GM23338 (cell line): ENCODE data around the gene SLC1A4. TPM values are rescaled to one million over a fixed set of nuclear protein-coding genes. Genes with fewer than 3 reads are reported as not detected.
A peak's percentile ranks its signal among the peaks of the same experiment; 100 is the strongest.

Source experiments
- ATAC-seq: fragments of 200-7000 bp; cut with Tn5 transposase; 3 replicates; pipeline ENCODE4 v1.9.1; 2020
- DNase-seq: peaks from one replicate; pipeline ENCODE4 v3.0.0-alpha.2; 2015; ENCODE audit warnings: low spot score
- H2AFZ ChIP-seq: fragments of 200-600 bp; sonication (generic); 2 replicates; pipeline ENCODE4 v1.8.0; 2016; ENCODE audit warnings: antibody characterized with exemption, mild to moderate bottlenecking, moderate library complexity
- H3F3A ChIP-seq: fragments of 200-600 bp; sonication (generic); replicated peaks from 2 replicates; pipeline ENCODE4 v1.8.0; 2017; ENCODE audit warnings: antibody characterized with exemption, mixed run types, low read depth
- H3K27ac ChIP-seq: fragments of 200-600 bp; sonication (generic); 2 replicates; pipeline ENCODE4 v1.6.1; 2016; ENCODE audit warnings: low read depth
- H3K27me3 ChIP-seq: fragments of 200-600 bp; sonication (generic); 2 replicates; pipeline ENCODE4 v1.8.0; 2016; ENCODE audit warnings: mild to moderate bottlenecking, mixed run types, moderate library complexity; ENCODE audit not compliant: insufficient read depth
- H3K36me3 ChIP-seq: fragments of 200-600 bp; sonication (generic); 2 replicates; pipeline ENCODE4 v1.8.0; 2016; ENCODE audit warnings: mild to moderate bottlenecking; ENCODE audit not compliant: insufficient read depth
- H3K4me1 ChIP-seq: fragments of 200-600 bp; sonication (generic); 2 replicates; pipeline ENCODE4 v1.8.0; 2016; ENCODE audit warnings: mild to moderate bottlenecking, moderate library complexity; ENCODE audit not compliant: insufficient read depth
- H3K4me2 ChIP-seq: fragments of 200-600 bp; sonication (generic); 2 replicates; pipeline ENCODE4 v1.7.1; 2017; ENCODE audit warnings: mixed run types
- H3K4me3 ChIP-seq: fragments of 200-600 bp; sonication (generic); 2 replicates; pipeline ENCODE4 v1.6.1; 2016; ENCODE audit warnings: mixed run types
- H3K79me2 ChIP-seq: fragments of 200-600 bp; sonication (generic); replicated peaks from 2 replicates; pipeline ENCODE4 v1.8.0; 2017; ENCODE audit warnings: mild to moderate bottlenecking; ENCODE audit not compliant: insufficient read depth
- H3K9me2 ChIP-seq: fragments of 200-600 bp; sonication (generic); 2 replicates; pipeline ENCODE4 v1.8.0; 2017; ENCODE audit not compliant: insufficient read depth
- H4K20me1 ChIP-seq: fragments of 200-600 bp; sonication (generic); replicated peaks from 2 replicates; pipeline ENCODE4 v1.8.0; 2017; ENCODE audit warnings: mild to moderate bottlenecking; ENCODE audit not compliant: insufficient read depth
- H3K27ac Mint-ChIP-seq: 2 replicates; pipeline ENCODE4 v1.8.0; 2020; ENCODE audit warnings: inconsistent platforms, mild to moderate bottlenecking, moderate library complexity, mixed read lengths
- H3K27me3 Mint-ChIP-seq: 3 replicates; pipeline ENCODE4 v1.8.0; 2022; ENCODE audit warnings: low read depth, mild to moderate bottlenecking, moderate library complexity, mixed read lengths, inconsistent platforms; ENCODE audit not compliant: insufficient read depth, poor library complexity
- H3K36me3 Mint-ChIP-seq: 3 replicates; pipeline ENCODE4 v1.8.0; 2021; ENCODE audit warnings: low read depth, mild to moderate bottlenecking, inconsistent platforms, moderate library complexity, mixed read lengths
- H3K4me1 Mint-ChIP-seq: 3 replicates; pipeline ENCODE4 v1.8.0; 2020; ENCODE audit warnings: mild to moderate bottlenecking, inconsistent platforms, mixed read lengths
- H3K4me3 Mint-ChIP-seq: 3 replicates; pipeline ENCODE4 v1.8.0; 2021; ENCODE audit warnings: moderate library complexity, mild to moderate bottlenecking, inconsistent platforms, mixed read lengths
- H3K9me3 Mint-ChIP-seq: 3 replicates; pipeline ENCODE4 v1.8.0; 2020; ENCODE audit warnings: moderate library complexity, mild to moderate bottlenecking, inconsistent platforms, mixed read lengths
- CREB1 ChIP-seq: fragments of 250-450 bp; sonication (Bioruptor Pico); IDR thresholded peaks from 2 replicates; pipeline ENCODE4 v1.5.0; 2020; ENCODE audit warnings: low read depth, mild to moderate bottlenecking, moderate library complexity
- CTCF ChIP-seq, 2 experiments: fragments of 200-600 bp in 1 of 2; sonication (generic) in 1 of 2; conservative IDR thresholded peaks; 2 replicates each; pipeline versions ENCODE4 v1.5.1 to v1.6.1; 2016 to 2017; ENCODE audit warnings: antibody characterized with exemption in 2 of 2, low read depth in 2 of 2, mild to moderate bottlenecking in 2 of 2, moderate library complexity in 1 of 2
- ETS1 ChIP-seq: IDR thresholded peaks from 2 replicates; pipeline ENCODE4 v1.6.1; 2016; ENCODE audit warnings: antibody characterized with exemption
- EZH2 ChIP-seq: fragments of 200-600 bp; sonication (generic); IDR thresholded peaks from one replicate; pipeline ENCODE4 v1.8.0; 2017; ENCODE audit warnings: antibody characterized with exemption, mild to moderate bottlenecking, low read depth; ENCODE audit not compliant: unreplicated experiment
- EZH2phosphoT487 ChIP-seq: fragments of 200-600 bp; sonication (generic); IDR thresholded peaks from one replicate; pipeline ENCODE4 v1.8.1; 2018; ENCODE audit warnings: antibody characterized with exemption; ENCODE audit not compliant: unreplicated experiment
- JUNB ChIP-seq: IDR thresholded peaks from one replicate; pipeline ENCODE4 v1.6.1; 2016; ENCODE audit warnings: antibody characterized with exemption; ENCODE audit not compliant: unreplicated experiment
- NANOG ChIP-seq: IDR thresholded peaks from 2 replicates; pipeline ENCODE4 v1.6.1; 2016; ENCODE audit warnings: antibody characterized with exemption, borderline replicate concordance
- POLR2AphosphoS5 ChIP-seq: IDR thresholded peaks from 2 replicates; pipeline ENCODE4 v1.6.1; 2016; ENCODE audit warnings: antibody characterized with exemption, low read depth
- REST ChIP-seq: IDR thresholded peaks from one replicate; pipeline ENCODE4 v1.6.1; 2018; ENCODE audit warnings: antibody characterized with exemption; ENCODE audit not compliant: unreplicated experiment
- STAT1 ChIP-seq: IDR thresholded peaks from one replicate; pipeline ENCODE4 v1.6.1; 2016; ENCODE audit warnings: antibody characterized with exemption; ENCODE audit not compliant: unreplicated experiment
- ZNF114 ChIP-seq: fragments of 250-450 bp; sonication (Bioruptor Pico); IDR thresholded peaks from 2 replicates; pipeline ENCODE4 v1.5.0; 2020; ENCODE audit warnings: mild to moderate bottlenecking, moderate library complexity
- ZNF331 ChIP-seq: fragments of 250-450 bp; sonication (Bioruptor Pico); IDR thresholded peaks from 2 replicates; pipeline ENCODE4 v1.5.0; 2020; ENCODE audit warnings: low read depth, mild to moderate bottlenecking, moderate library complexity
- ZNF462 ChIP-seq: fragments of 250-450 bp; sonication (Bioruptor Pico); IDR thresholded peaks from 2 replicates; pipeline ENCODE4 v1.5.0; 2020; ENCODE audit warnings: mild to moderate bottlenecking, moderate library complexity
- polyA plus RNA-seq: library from polyadenylated mRNA; unstranded; fragments of >200 nt; fragmentation: Nextera tagmentation; extraction: Ambion mirVana; gene quantifications from 2 replicates; pipeline ENCODE4 v1.2.1, GENCODE V29; 2016
- total RNA-seq: library from RNA; depleted of rRNA; stranded (reverse); fragments of >200 nt; shearing (Covaris generic); gene quantifications from 2 replicates; pipeline ENCODE4 v1.2.3, GENCODE V29; 2014

Gene SLC1A4
- total and polyA plus RNA-seq, 2 experiments from 2014 or later, result 1.3 to 2.7 TPM

- Mint-ChIP-seq H3K27me3 (peaks cover 46% of the 10 kb centered on the region), H3K27ac (no peak overlapping the region), H3K36me3 (peaks cover 7% of the 10 kb centered on the region; the same call in 1 of the 3 replicates), H3K9me3 (peaks cover 2% of the 10 kb centered on the region; the same call in 1 of the 3 replicates), H3K4me1 (peaks cover 16% of the 10 kb centered on the region), H3K4me3 (peak overlapping the region; percentile 79; the same call in 2 of the 3 replicates)
- Histone ChIP-seq H4K20me1 (peaks cover 8% of the 10 kb centered on the region), H3K27me3 (peaks cover 61% of the 10 kb centered on the region), H3K79me2 (0 out of 2 replicates have a peak, but pooled peaks cover 3% of the 10 kb centered on the region), H3K36me3 (no peaks in the 10 kb centered on the region), H3K9me2 (no peaks in the 10 kb centered on the region), H3K4me1 (peaks cover 7% of the 10 kb centered on the region; the same call in 1 of the 2 replicates), H3F3A (0 out of 2 replicates have a peak, but pooled peaks cover 3% of the 10 kb centered on the region), H3K4me3 (peak overlapping the region; percentile 89; the same call in 1 of the 2 replicates), H2AFZ (no peak overlapping the region), H3K4me2 (peak overlapping the region; percentile 94; the same call in 1 of the 2 replicates), H3K27ac (no peak overlapping the region)
- TF ChIP-seq REST (no peak), ETS1 (no peak), ZNF462 (CRISPR knock-in tag) (no peak), NANOG (no peak), POLR2AphosphoS5 (no peak), STAT1 (no peak), EZH2phosphoT487 (no peak), ZNF331 (CRISPR knock-in tag) (no peak), EZH2 (no peak), ZNF114 (no peak), JUNB (no peak), CTCF (conservative IDR thresholded peaks at IDR 0.05; ENCODE audit: low read depth in 2 of 2) (no peak), CREB1 (no peak)
- DNase-seq (no peak), ATAC-seq (no peak)
Measured at GRCh38 chr2:64990876-64991275, 1.7 kb downstream of the SLC1A4 start.
